ENCODE measurements around the gene DUSP6. TPM values are rescaled to one million over a fixed set of nuclear protein-coding genes. Genes with fewer than 3 reads are reported as not detected.

The DUSP6 gene
- total and polyA plus RNA-seq, 2 of the 13 experiments (the other 11 are each of a cell fraction or from before 2014, with no cell fraction given) = 40.9 to 161 TPM

- TF ChIP-seq ZNF572 (CRISPR knock-in tag; IDR thresholded peaks at IDR 0.05) = no peak
- TF ChIP-seq ZNF652 (CRISPR knock-in tag; IDR thresholded peaks at IDR 0.05; ENCODE audit: borderline replicate concordance, low read depth) = peak; percentile 13; the same call in 1 of the 2 replicates
- no peak for TF ChIP-seq ARNT (IDR thresholded peaks at IDR 0.05)
- no peak for TF ChIP-seq MATR3 (CRISPR knock-in tag; IDR thresholded peaks at IDR 0.05)
- no peak for TF ChIP-seq ZNF563 (CRISPR knock-in tag; IDR thresholded peaks at IDR 0.05)
- no peak for TF ChIP-seq ZNF75D (CRISPR knock-in tag; IDR thresholded peaks at IDR 0.05; ENCODE audit: borderline replicate concordance)
- no peak for TF ChIP-seq ZNF430 (CRISPR knock-in tag; IDR thresholded peaks at IDR 0.05)
- peak; percentile 52; the same call in 1 of the 2 replicates for TF ChIP-seq ZNF501 (CRISPR knock-in tag; IDR thresholded peaks at IDR 0.05)
- TF ChIP-seq SRSF9 (IDR thresholded peaks at IDR 0.05; ENCODE audit: borderline replicate concordance, insufficient read depth, low read depth, low read length, poor library complexity, severe bottlenecking) = no peak
- no peak for TF ChIP-seq SYNCRIP (IDR thresholded peaks at IDR 0.05; ENCODE audit: insufficient read depth, low read depth, low read length)
- TF ChIP-seq NFATC3 (CRISPR knock-in tag; IDR thresholded peaks at IDR 0.05) = no peak
- TF ChIP-seq ZNF484 (CRISPR knock-in tag; IDR thresholded peaks at IDR 0.05; ENCODE audit: borderline replicate concordance, low read depth) = no peak
- TF ChIP-seq ZNF672 (CRISPR knock-in tag; IDR thresholded peaks at IDR 0.05) = no peak
- TF ChIP-seq MIER2 (CRISPR knock-in tag; IDR thresholded peaks at IDR 0.05) = no peak
- TF ChIP-seq, protein P1, sequence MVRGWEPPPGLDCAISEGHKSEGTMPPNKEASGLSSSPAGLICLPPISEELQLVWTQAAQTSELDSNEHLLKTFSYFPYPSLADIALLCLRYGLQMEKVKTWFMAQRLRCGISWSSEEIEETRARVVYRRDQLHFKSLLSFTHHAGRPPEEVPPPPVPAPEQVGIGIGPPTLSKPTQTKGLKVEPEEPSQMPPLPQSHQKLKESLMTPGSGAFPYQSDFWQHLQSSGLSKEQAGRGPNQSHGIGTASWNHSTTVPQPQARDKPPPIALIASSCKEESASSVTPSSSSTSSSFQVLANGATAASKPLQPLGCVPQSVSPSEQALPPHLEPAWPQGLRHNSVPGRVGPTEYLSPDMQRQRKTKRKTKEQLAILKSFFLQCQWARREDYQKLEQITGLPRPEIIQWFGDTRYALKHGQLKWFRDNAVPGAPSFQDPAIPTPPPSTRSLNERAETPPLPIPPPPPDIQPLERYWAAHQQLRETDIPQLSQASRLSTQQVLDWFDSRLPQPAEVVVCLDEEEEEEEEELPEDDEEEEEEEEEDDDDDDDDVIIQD (CRISPR knock-in tag; IDR thresholded peaks at IDR 0.05; ENCODE audit: low read depth) = 0 out of 2 replicates have a peak, but pooled peaks have one; percentile 20
- TF ChIP-seq ZNF276 (CRISPR knock-in tag; IDR thresholded peaks at IDR 0.05; ENCODE audit: low read depth) = 0 out of 2 replicates have a peak, but pooled peaks have one; percentile 36
- no peak for TF ChIP-seq SRSF1 (optimal IDR thresholded peaks at IDR 0.05; ENCODE audit: low read depth, low read length)
- TF ChIP-seq GABPB1 (CRISPR knock-in tag; IDR thresholded peaks at IDR 0.05) = no peak
- no peak for TF ChIP-seq TAF15 (IDR thresholded peaks at IDR 0.05; ENCODE audit: low read depth, low read length, poor library complexity, severe bottlenecking)
- TF ChIP-seq DNMT1 (CRISPR knock-in tag; IDR thresholded peaks at IDR 0.05) = no peak
- TF ChIP-seq EZH2 (conservative IDR thresholded peaks at IDR 0.05; ENCODE audit: low read depth, low read length) = no peak
- TF ChIP-seq ZNF124 (CRISPR knock-in tag; IDR thresholded peaks at IDR 0.05) = peak; percentile 73; the same call in 1 of the 2 replicates
- TF ChIP-seq BRCA1 (CRISPR knock-in tag; IDR thresholded peaks at IDR 0.05) = no peak
- TF ChIP-seq ZBTB10 (CRISPR knock-in tag; IDR thresholded peaks at IDR 0.05; ENCODE audit: borderline replicate concordance) = no peak
These were observed 31.1 kb upstream of the DUSP6 start (continued) for GRCh38 chr12:89383235-89384049.
